Ishikawa (cell line): ENCODE results near the gene IGFBP6.

ENCODE experiments used
- CEBPB ChIP-seq: IDR thresholded peaks from 2 replicates; pipeline ENCODE4 v1.6.1; 2012
- CREB1 ChIP-seq: IDR thresholded peaks from 2 replicates; pipeline ENCODE4 v1.6.1; 2012; ENCODE audit warnings: low read depth
- EGR1 ChIP-seq: IDR thresholded peaks from 2 replicates; pipeline ENCODE4 v1.6.1; 2012
- EP300 ChIP-seq: IDR thresholded peaks from 2 replicates; pipeline ENCODE4 v1.6.1; 2012; ENCODE audit warnings: borderline replicate concordance
- FOXM1 ChIP-seq: IDR thresholded peaks from 2 replicates; pipeline ENCODE4 v1.6.1; 2012; ENCODE audit warnings: low read depth, borderline replicate concordance
- NFIC ChIP-seq: IDR thresholded peaks from 2 replicates; pipeline ENCODE4 v1.6.1; 2012
- RAD21 ChIP-seq: IDR thresholded peaks from 2 replicates; pipeline ENCODE4 v1.6.1; 2012; ENCODE audit warnings: low read depth
- TAF1 ChIP-seq: IDR thresholded peaks from 2 replicates; pipeline ENCODE4 v1.6.1; 2012; ENCODE audit warnings: low read depth, mild to moderate bottlenecking
- TCF12 ChIP-seq: IDR thresholded peaks from 2 replicates; pipeline ENCODE4 v1.6.1; 2012; ENCODE audit warnings: low read depth
- TEAD4 ChIP-seq: IDR thresholded peaks from 2 replicates; pipeline ENCODE4 v1.6.1; 2012
- YY1 ChIP-seq: IDR thresholded peaks from 2 replicates; pipeline ENCODE4 v1.6.1; 2012; ENCODE audit warnings: low read depth
- ZBTB7A ChIP-seq: IDR thresholded peaks from 2 replicates; pipeline ENCODE4 v1.6.1; 2012; ENCODE audit warnings: low read depth
- TF ChIP-seq, protein P1 (sequence below): IDR thresholded peaks from 2 replicates; pipeline ENCODE4 v1.6.1; 2012
- TF ChIP-seq, protein P2 (sequence below): IDR thresholded peaks from 2 replicates; pipeline ENCODE4 v1.6.1; 2012
- TF ChIP-seq, protein P3 (sequence below): IDR thresholded peaks from 2 replicates; pipeline ENCODE4 v1.6.1; 2012; ENCODE audit warnings: low read depth, mild to moderate bottlenecking

Gene IGFBP6

DNA sequence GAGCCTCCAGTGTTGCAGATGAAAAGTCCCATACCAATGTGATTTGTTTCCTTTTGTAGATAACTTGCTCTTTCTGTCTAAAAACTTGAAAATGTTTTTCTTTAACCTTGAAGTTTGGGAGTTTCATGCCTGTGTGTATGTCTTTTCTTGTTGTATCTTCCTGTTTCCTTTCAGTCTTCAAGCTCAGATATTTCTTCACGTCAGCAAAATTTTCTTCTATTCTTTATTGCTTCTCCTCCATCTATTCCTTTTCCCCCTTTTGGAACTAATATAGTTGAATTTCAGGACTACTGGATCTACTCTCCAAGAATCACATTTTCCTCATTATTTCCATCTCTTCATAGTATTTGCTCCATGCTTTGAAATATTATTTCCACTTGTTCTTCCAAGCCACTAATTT, 29.7 kb downstream of the IGFBP6 start:
- TF ChIP-seq EP300 (no peak), TAF1 (no peak), EGR1 (no peak), RAD21 (no peak), YY1 (no peak), NFIC (no peak), CEBPB (no peak), TCF12 (no peak), CREB1 (no peak), FOXM1 (no peak), TEAD4 (no peak), ZBTB7A (no peak)
- TF ChIP-seq, protein P1, sequence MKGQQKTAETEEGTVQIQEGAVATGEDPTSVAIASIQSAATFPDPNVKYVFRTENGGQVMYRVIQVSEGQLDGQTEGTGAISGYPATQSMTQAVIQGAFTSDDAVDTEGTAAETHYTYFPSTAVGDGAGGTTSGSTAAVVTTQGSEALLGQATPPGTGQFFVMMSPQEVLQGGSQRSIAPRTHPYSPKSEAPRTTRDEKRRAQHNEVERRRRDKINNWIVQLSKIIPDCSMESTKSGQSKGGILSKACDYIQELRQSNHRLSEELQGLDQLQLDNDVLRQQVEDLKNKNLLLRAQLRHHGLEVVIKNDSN, result no peak
- TF ChIP-seq, protein P2, sequence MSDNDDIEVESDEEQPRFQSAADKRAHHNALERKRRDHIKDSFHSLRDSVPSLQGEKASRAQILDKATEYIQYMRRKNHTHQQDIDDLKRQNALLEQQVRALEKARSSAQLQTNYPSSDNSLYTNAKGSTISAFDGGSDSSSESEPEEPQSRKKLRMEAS, result no peak
- TF ChIP-seq, protein P3, sequence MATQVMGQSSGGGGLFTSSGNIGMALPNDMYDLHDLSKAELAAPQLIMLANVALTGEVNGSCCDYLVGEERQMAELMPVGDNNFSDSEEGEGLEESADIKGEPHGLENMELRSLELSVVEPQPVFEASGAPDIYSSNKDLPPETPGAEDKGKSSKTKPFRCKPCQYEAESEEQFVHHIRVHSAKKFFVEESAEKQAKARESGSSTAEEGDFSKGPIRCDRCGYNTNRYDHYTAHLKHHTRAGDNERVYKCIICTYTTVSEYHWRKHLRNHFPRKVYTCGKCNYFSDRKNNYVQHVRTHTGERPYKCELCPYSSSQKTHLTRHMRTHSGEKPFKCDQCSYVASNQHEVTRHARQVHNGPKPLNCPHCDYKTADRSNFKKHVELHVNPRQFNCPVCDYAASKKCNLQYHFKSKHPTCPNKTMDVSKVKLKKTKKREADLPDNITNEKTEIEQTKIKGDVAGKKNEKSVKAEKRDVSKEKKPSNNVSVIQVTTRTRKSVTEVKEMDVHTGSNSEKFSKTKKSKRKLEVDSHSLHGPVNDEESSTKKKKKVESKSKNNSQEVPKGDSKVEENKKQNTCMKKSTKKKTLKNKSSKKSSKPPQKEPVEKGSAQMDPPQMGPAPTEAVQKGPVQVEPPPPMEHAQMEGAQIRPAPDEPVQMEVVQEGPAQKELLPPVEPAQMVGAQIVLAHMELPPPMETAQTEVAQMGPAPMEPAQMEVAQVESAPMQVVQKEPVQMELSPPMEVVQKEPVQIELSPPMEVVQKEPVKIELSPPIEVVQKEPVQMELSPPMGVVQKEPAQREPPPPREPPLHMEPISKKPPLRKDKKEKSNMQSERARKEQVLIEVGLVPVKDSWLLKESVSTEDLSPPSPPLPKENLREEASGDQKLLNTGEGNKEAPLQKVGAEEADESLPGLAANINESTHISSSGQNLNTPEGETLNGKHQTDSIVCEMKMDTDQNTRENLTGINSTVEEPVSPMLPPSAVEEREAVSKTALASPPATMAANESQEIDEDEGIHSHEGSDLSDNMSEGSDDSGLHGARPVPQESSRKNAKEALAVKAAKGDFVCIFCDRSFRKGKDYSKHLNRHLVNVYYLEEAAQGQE, result no peak

GRCh38 chr12:53128780-53129569, 31.5 kb downstream of the IGFBP6 start:
- TF ChIP-seq TCF12 (no peak), TAF1 (no peak), CREB1 (no peak)
- TF ChIP-seq, protein P1, result no peak
- TF ChIP-seq, protein P3, result no peak

- TF ChIP-seq RAD21, result no peak
- TF ChIP-seq ZBTB7A, result no peak
- no peak for TF ChIP-seq EP300
- TF ChIP-seq NFIC, result no peak
- TF ChIP-seq CREB1, result no peak
- TF ChIP-seq, protein P3, result no peak
- TF ChIP-seq TCF12, result no peak
- no peak for TF ChIP-seq YY1
- no peak for TF ChIP-seq TEAD4
- TF ChIP-seq, protein P1, result no peak
- no peak for TF ChIP-seq CEBPB
- TF ChIP-seq EGR1, result no peak
- no peak for TF ChIP-seq TAF1
- TF ChIP-seq, protein P2, result no peak
- no peak for TF ChIP-seq FOXM1
Measured at GRCh38 chr12:53131844-53132243, 34.4 kb downstream of the IGFBP6 start.

DNA sequence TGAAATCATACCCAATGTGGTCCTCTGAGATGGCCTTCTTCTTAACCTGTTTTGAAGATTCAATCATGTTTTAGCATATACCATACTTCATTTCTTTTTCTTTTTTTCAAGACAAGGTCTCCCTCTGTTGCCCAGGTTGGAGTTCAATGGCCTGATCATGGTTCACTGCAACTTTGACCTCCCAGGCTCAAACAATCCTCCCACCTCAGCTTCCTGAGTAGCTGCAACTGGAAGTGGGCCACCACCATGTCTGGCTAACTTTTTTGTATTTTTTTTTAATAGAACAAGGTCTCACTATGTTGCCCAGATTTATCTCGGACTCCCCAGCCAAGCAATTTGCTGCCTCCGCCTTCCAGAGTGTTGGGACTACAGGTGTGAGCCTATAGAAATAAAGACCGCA, 36.3 kb downstream of the IGFBP6 start:
- TF ChIP-seq EGR1 (no peak), TCF12 (no peak), TEAD4 (no peak), CREB1 (no peak), EP300 (no peak), YY1 (no peak), RAD21 (no peak), NFIC (no peak), FOXM1 (no peak), TAF1 (no peak)
- TF ChIP-seq, protein P1, result no peak
- TF ChIP-seq, protein P3, result no peak
